A549 (cell line): ENCODE data around the gene ADARB2.

Experiments
- CTCF ChIP-seq: fragments of >200 bp; sonication (Bioruptor Twin); formaldehyde crosslinking; IDR thresholded peaks from 3 replicates; pipeline ENCODE4 v1.5.1; 2016
- FOSB ChIP-seq: fragments of 250-450 bp; sonication (Bioruptor Pico); IDR thresholded peaks from 2 replicates; pipeline ENCODE4 v1.5.0; 2020; ENCODE audit warnings: mild to moderate bottlenecking, moderate library complexity
- SREBF2 ChIP-seq: fragments of 450-650 bp; IDR thresholded peaks from 2 replicates; pipeline ENCODE4 v1.6.1; 2014; ENCODE audit warnings: mild to moderate bottlenecking, moderate library complexity

GRCh38 chr10:1328161-1328823 is 409.0 kb downstream of the ADARB2 start:
- TF ChIP-seq SREBF2 (no peak), FOSB (no peak), CTCF (no peak)
